Jurkat, Clone E6-1 (cell line): ENCODE measurements around the gene DSCAML1.

Experiments used
- DNase-seq: peaks from one replicate; pipeline ENCODE4 v3.0.0-alpha.2; 2011; ENCODE audit warnings: low read depth, low spot score
- H3K4me3 ChIP-seq: 2 replicates; pipeline ENCODE4 v1.5.1; 2011; ENCODE audit warnings: mild to moderate bottlenecking, low read length, control low read depth, moderate library complexity

DSCAML1 gene

GRCh38 chr11:117528097-117528721 is 268.8 kb downstream of the DSCAML1 start:
- H3K4me3 ChIP-seq, result peak overlapping the region; percentile 3
- DNase-seq, result peak; percentile 79

- no peak for DNase-seq
- no peak overlapping the region for H3K4me3 ChIP-seq
These were observed 269.7 kb downstream of the DSCAML1 start for GRCh38 chr11:117527271-117527670.

- no peak overlapping the region for H3K4me3 ChIP-seq
- no peak for DNase-seq
These were observed 271.0 kb downstream of the DSCAML1 start for GRCh38 chr11:117525866-117526542.

- DNase-seq, result no peak
These were observed 272.4 kb downstream of the DSCAML1 start for GRCh38 chr11:117524468-117525183.

GRCh38 chr11:117523680-117524079 is 273.3 kb downstream of the DSCAML1 start:
- no peak for DNase-seq
- no peak overlapping the region for H3K4me3 ChIP-seq

More at GRCh38 chr11:117524468-117525183, 272.4 kb downstream of the DSCAML1 start:
- H3K4me3 ChIP-seq, result no peak overlapping the region

GRCh38 chr11:117521974-117522373 is 275.0 kb downstream of the DSCAML1 start:
- H3K4me3 ChIP-seq, result no peak overlapping the region
- no peak for DNase-seq

- no peak overlapping the region for H3K4me3 ChIP-seq
- no peak for DNase-seq
These were observed 276.1 kb downstream of the DSCAML1 start for GRCh38 chr11:117520966-117521365.

GRCh38 chr11:117520201-117520600 is 276.8 kb downstream of the DSCAML1 start:
- no peak for DNase-seq
- H3K4me3 ChIP-seq, result no peak overlapping the region

GRCh38 chr11:117519590-117519989 is 277.4 kb downstream of the DSCAML1 start:
- H3K4me3 ChIP-seq, result no peak overlapping the region
- no peak for DNase-seq

GRCh38 chr11:117519170-117519569 is 277.8 kb downstream of the DSCAML1 start:
- DNase-seq, result no peak
- H3K4me3 ChIP-seq, result no peak overlapping the region

- DNase-seq, result no peak
- H3K4me3 ChIP-seq, result no peak overlapping the region
These were observed 278.6 kb downstream of the DSCAML1 start for GRCh38 chr11:117518455-117518854.

GRCh38 chr11:117517097-117517496 is 279.9 kb downstream of the DSCAML1 start:
- no peak for DNase-seq
- no peak overlapping the region for H3K4me3 ChIP-seq

GRCh38 chr11:117515892-117516787 is 280.9 kb downstream of the DSCAML1 start:
- no peak for DNase-seq
- no peak overlapping the region for H3K4me3 ChIP-seq

- DNase-seq, result no peak
These were observed 282.8 kb downstream of the DSCAML1 start for GRCh38 chr11:117514256-117514655.

GRCh38 chr11:117513666-117514065 is 283.4 kb downstream of the DSCAML1 start:
- DNase-seq, result no peak
- H3K4me3 ChIP-seq, result no peak overlapping the region

More at GRCh38 chr11:117514256-117514655, 282.8 kb downstream of the DSCAML1 start:
- H3K4me3 ChIP-seq, result no peak overlapping the region

GRCh38 chr11:117511931-117512539 is 285.0 kb downstream of the DSCAML1 start:
- no peak overlapping the region for H3K4me3 ChIP-seq
- no peak for DNase-seq

- no peak for DNase-seq
- no peak overlapping the region for H3K4me3 ChIP-seq
These were observed 285.5 kb downstream of the DSCAML1 start for GRCh38 chr11:117511483-117511930.

- no peak overlapping the region for H3K4me3 ChIP-seq
- no peak for DNase-seq
These were observed 286.4 kb downstream of the DSCAML1 start for GRCh38 chr11:117510646-117511045.

- no peak for DNase-seq
- no peak overlapping the region for H3K4me3 ChIP-seq
These were observed 287.5 kb downstream of the DSCAML1 start for GRCh38 chr11:117509543-117509942.
